Body of pancreas (tissue), 4 donors: ENCODE measurements around the gene UBL4A.

Experiments
- CTCF ChIP-seq, 7 experiments: fragments of 450-650 bp in 4 of 7; fragments of 200-600 bp in 3 of 7; sonication (generic) in 3 of 7; IDR thresholded peaks; one replicate each; pipeline ENCODE4 v1.5.1; 2016 to 2019; ENCODE audit warnings: antibody characterized with exemption in 7 of 7
- POLR2A ChIP-seq, 3 donors: fragments of 450-650 bp; IDR thresholded peaks; one replicate each; pipeline ENCODE4 v1.6.1; 2016; ENCODE audit warnings: antibody characterized with exemption in 3 of 3, mild to moderate bottlenecking in 2 of 3

GRCh38 chrX:154435171-154435733 is 51.2 kb downstream of the UBL4A start:
- TF ChIP-seq CTCF (IDR thresholded peaks at IDR 0.05) (no peak), POLR2A (IDR thresholded peaks at IDR 0.05) (no peak)
